ENCODE results near the gene TNFRSF1A. TPM values are rescaled to one million over a fixed set of nuclear protein-coding genes. Genes with fewer than 3 reads are reported as not detected.

The TNFRSF1A gene
- total RNA-seq, 2 experiments from 2014 or later, result 16.3 to 19.2 TPM

DNA sequence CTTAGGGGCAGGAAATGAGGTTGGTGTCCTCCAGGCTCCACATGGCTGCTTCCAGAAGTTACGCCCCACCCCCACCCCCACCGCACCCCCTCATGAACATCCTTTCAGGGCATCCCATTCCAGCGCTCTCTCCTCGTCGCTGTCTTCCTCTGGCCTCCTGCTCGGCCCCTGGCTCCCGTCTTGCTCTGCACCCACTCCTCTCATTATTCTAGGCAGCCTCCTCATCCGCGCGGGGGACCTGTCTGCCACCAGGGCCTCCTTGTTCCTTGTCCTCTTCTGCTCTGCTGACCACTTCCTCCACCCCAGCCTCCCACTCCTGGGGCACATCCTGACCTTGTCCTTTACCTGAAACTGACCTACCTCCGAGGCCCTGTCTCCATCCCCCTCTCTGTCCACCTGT is 61.2 kb downstream of the TNFRSF1A start:
- Mint-ChIP-seq H3K4me3 (peak overlapping the region; percentile 17), H3K36me3 (ENCODE audit: low read depth) (no peaks in the 10 kb centered on the region), H3K4me1 (ENCODE audit: low read depth) (peaks cover 10% of the 10 kb centered on the region), H3K27me3 (peaks cover 32% of the 10 kb centered on the region), H3K27ac (no peak overlapping the region), H3K9me3 (no peaks in the 10 kb centered on the region)
- ChIA-PET CTCF (no interaction called here), POLR2A (no interaction called here)
- Histone ChIP-seq H3K9me3 (ENCODE audit: control insufficient read depth in 1 of 2, insufficient read depth in 1 of 2, low read length in 2 of 2) (no peaks in the 10 kb centered on the region), H3K4me1 (ENCODE audit: insufficient read depth, low read length) (peaks cover 16% of the 10 kb centered on the region), H3K27ac (ENCODE audit: low read depth in 1 of 2, low read length in 2 of 2) (no peak overlapping the region), H3K4me3 (ENCODE audit: low read length) (no peak overlapping the region), H3K36me3 (ENCODE audit: insufficient read depth, low read length) (no peaks in the 10 kb centered on the region), H3K27me3 (ENCODE audit: control insufficient read depth in 1 of 2, insufficient read depth in 2 of 2, low read length in 2 of 2) (peaks cover 6 to 8% of the 10 kb centered on the region in 2 experiments)
- ATAC-seq (ENCODE audit: poor library complexity) (no peak), DNase-seq (no peak)
- TF ChIP-seq, protein P1, sequence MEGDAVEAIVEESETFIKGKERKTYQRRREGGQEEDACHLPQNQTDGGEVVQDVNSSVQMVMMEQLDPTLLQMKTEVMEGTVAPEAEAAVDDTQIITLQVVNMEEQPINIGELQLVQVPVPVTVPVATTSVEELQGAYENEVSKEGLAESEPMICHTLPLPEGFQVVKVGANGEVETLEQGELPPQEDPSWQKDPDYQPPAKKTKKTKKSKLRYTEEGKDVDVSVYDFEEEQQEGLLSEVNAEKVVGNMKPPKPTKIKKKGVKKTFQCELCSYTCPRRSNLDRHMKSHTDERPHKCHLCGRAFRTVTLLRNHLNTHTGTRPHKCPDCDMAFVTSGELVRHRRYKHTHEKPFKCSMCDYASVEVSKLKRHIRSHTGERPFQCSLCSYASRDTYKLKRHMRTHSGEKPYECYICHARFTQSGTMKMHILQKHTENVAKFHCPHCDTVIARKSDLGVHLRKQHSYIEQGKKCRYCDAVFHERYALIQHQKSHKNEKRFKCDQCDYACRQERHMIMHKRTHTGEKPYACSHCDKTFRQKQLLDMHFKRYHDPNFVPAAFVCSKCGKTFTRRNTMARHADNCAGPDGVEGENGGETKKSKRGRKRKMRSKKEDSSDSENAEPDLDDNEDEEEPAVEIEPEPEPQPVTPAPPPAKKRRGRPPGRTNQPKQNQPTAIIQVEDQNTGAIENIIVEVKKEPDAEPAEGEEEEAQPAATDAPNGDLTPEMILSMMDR (IDR thresholded peaks at IDR 0.05), result no peak
- intact Hi-C loops (cut with DNase I, micrococcal nuclease), result no loop called here

DNA sequence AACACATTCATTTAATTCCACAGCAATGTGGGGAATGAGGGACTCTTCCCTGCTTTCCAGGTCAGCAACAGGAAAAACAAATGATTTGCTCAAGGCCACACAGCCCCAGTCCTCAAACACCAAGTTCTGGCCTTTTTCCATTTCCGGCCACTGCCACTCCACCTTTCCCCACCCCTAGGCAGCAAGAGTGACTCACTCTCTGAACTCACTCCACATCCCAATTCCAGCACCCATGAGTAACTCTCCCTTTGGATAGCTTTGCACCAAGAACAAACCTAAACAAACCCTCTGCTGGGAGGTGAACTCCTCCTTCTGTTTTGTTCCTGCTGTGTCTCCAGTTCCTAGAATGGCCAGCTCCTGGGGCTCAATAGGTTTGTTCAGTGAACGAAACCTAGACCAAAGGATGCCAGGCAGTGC is 61.8 kb downstream of the TNFRSF1A start:
- H3K4me3 Mint-ChIP-seq, result no peak overlapping the region
- intact Hi-C loops (cut with DNase I, micrococcal nuclease), result no loop called here
- POLR2A ChIA-PET, result no interaction called here

DNA sequence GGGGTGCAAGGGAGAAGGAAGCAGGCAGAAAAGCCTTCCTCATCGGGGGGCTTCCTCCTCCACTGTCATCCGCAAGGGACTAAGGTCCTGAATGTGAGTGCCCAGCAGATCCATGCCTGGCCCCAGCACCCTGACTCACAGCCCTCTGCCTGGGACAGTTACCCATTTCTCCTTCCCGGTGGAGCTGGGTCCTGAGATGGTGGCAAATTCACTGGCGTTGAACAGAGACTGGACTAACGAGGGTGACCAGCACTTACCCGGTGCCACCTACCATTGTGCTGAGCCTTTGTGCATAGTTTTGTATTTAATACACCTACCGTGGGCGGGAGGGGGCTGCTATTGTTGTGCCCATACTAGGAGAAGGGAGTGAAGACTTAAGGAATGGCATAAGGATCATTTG is 62.2 kb downstream of the TNFRSF1A start:
- DNase-seq, result no peak
- TF ChIP-seq, protein P1 (IDR thresholded peaks at IDR 0.05), result no peak
- Mint-ChIP-seq H3K27ac (no peak overlapping the region), H3K27me3 (peaks cover 35% of the 10 kb centered on the region), H3K9me3 (no peaks in the 10 kb centered on the region), H3K4me3 (peak overlapping the region; percentile 51), H3K4me1 (ENCODE audit: low read depth) (peaks cover 6% of the 10 kb centered on the region), H3K36me3 (ENCODE audit: low read depth) (no peaks in the 10 kb centered on the region)
- H3K4me1 ChIP-seq (ENCODE audit: insufficient read depth, low read length), result peaks cover 12% of the 10 kb centered on the region
- POLR2A ChIA-PET, result interaction anchor here (1.4 kb wide), 1 partner anchor 84 kb away, joined by 6 read pairs; no protein-coding TSS in a partner anchor
- CTCF ChIA-PET, result interaction anchor here (1.0 to 2.5 kb wide), 6 partner anchors 57 to 220 kb away, joined by 3 to 27 read pairs (median 4); no protein-coding TSS in a partner anchor
- ATAC-seq (ENCODE audit: poor library complexity), result no peak
- H3K36me3 ChIP-seq (ENCODE audit: insufficient read depth, low read length), result no peaks in the 10 kb centered on the region
- no peak overlapping the region for H3K4me3 ChIP-seq (ENCODE audit: low read length)
- intact Hi-C loops (cut with DNase I, micrococcal nuclease), result loop anchor here in 1 of 2 experiments (5.0 kb wide), 1 partner anchor 47 kb away; no protein-coding TSS in a partner anchor
- no peaks in the 10 kb centered on the region for H3K9me3 ChIP-seq (ENCODE audit: control insufficient read depth in 1 of 2, insufficient read depth in 1 of 2, low read length in 2 of 2)
- peaks cover 6 to 8% of the 10 kb centered on the region in 2 experiments for H3K27me3 ChIP-seq (ENCODE audit: control insufficient read depth in 1 of 2, insufficient read depth in 2 of 2, low read length in 2 of 2)
- no peak overlapping the region for H3K27ac ChIP-seq (ENCODE audit: low read depth in 1 of 2, low read length in 2 of 2)

More for the DNA sequence above, 61.8 kb downstream of the TNFRSF1A start:
- H3K27ac Mint-ChIP-seq, result no peak overlapping the region
- H3K27me3 ChIP-seq (ENCODE audit: control insufficient read depth in 1 of 2, insufficient read depth in 2 of 2, low read length in 2 of 2), result peaks cover 6 to 8% of the 10 kb centered on the region in 2 experiments
- no peaks in the 10 kb centered on the region for H3K9me3 ChIP-seq (ENCODE audit: control insufficient read depth in 1 of 2, insufficient read depth in 1 of 2, low read length in 2 of 2)
- H3K36me3 ChIP-seq (ENCODE audit: insufficient read depth, low read length), result no peaks in the 10 kb centered on the region
- H3K4me3 ChIP-seq (ENCODE audit: low read length), result no peak overlapping the region
- peaks cover 14% of the 10 kb centered on the region for H3K4me1 ChIP-seq (ENCODE audit: insufficient read depth, low read length)
- H3K9me3 Mint-ChIP-seq, result no peaks in the 10 kb centered on the region
- CTCF ChIA-PET, result interaction anchor here (1.3 to 2.5 kb wide), 2 partner anchors 56 to 84 kb away, joined by 3 to 27 read pairs; no protein-coding TSS in a partner anchor
- DNase-seq, result no peak
- no peaks in the 10 kb centered on the region for H3K36me3 Mint-ChIP-seq (ENCODE audit: low read depth)
- no peak for ATAC-seq (ENCODE audit: poor library complexity)
- no peak overlapping the region for H3K27ac ChIP-seq (ENCODE audit: low read depth in 1 of 2, low read length in 2 of 2)
- peaks cover 34% of the 10 kb centered on the region for H3K27me3 Mint-ChIP-seq
- peaks cover 9% of the 10 kb centered on the region for H3K4me1 Mint-ChIP-seq (ENCODE audit: low read depth)
- TF ChIP-seq, protein P1 (IDR thresholded peaks at IDR 0.05), result no peak
